CD8-positive, alpha-beta memory T cell (primary cell): ENCODE results near the gene TMEM179. TPM values are rescaled to one million over a fixed set of nuclear protein-coding genes. Genes with fewer than 3 reads are reported as not detected.
"Not testable (repeated sequence)": the region's sequence is repeated elsewhere in the genome, so short reads cannot be mapped to it uniquely, and the experiment has no call there.

Experiments used
- CTCF ChIA-PET: fragments of 350-600 bp; sonication (Branson Sonifier 250); formaldehyde crosslinking; loops from one replicate; lab custom pipeline; 2021; ENCODE audit warnings: antibody characterized with exemption; lab: Charles Lee
- POLR2A ChIA-PET: fragments of 350-600 bp; sonication (Branson Sonifier 250); formaldehyde crosslinking; loops from one replicate; lab custom pipeline; 2021; ENCODE audit warnings: antibody characterized with exemption; lab: Charles Lee
- DNase-seq, 5 donors: peaks; one replicate each; pipeline versions ENCODE4 v3.0.0 to v3.0.0-alpha.2; 2020 to 2022; ENCODE audit warnings: mixed read lengths in 1 of 5
- H3K27ac ChIP-seq: one replicate; pipeline ENCODE4 v1.7.0; 2013; ENCODE audit warnings: low read depth, mild to moderate bottlenecking, low read length, moderate library complexity
- H3K27me3 ChIP-seq: 2 replicates; pipeline ENCODE4 v1.7.0; 2013; ENCODE audit warnings: low read length, mild to moderate bottlenecking; ENCODE audit not compliant: insufficient read depth, poor library complexity, severe bottlenecking
- H3K36me3 ChIP-seq: 2 replicates; pipeline ENCODE4 v1.7.0; 2013; ENCODE audit warnings: mild to moderate bottlenecking, low read length, moderate library complexity; ENCODE audit not compliant: insufficient read depth
- H3K4me1 ChIP-seq: 2 replicates; pipeline ENCODE4 v1.7.0; 2013; ENCODE audit warnings: mild to moderate bottlenecking, low read length, moderate library complexity; ENCODE audit not compliant: insufficient read depth
- H3K4me3 ChIP-seq: 2 replicates; pipeline ENCODE4 v1.7.0; 2013; ENCODE audit warnings: mild to moderate bottlenecking, low read length
- H3K9me3 ChIP-seq: 2 replicates; pipeline ENCODE4 v1.7.0; 2013; ENCODE audit warnings: mild to moderate bottlenecking, low read length
- H3K27ac Mint-ChIP-seq, 8 donors: one replicate each; pipeline ENCODE4 v1.8.0; 2020 to 2021; ENCODE audit warnings: mixed read lengths in 8 of 8, mild to moderate bottlenecking in 6 of 8, inconsistent platforms in 3 of 8, moderate library complexity in 3 of 8
- H3K27me3 Mint-ChIP-seq, 2 donors: one replicate each; pipeline ENCODE4 v1.8.0; 2020 to 2021; ENCODE audit warnings: mixed read lengths in 2 of 2, mild to moderate bottlenecking in 1 of 2, moderate library complexity in 1 of 2
- H3K36me3 Mint-ChIP-seq, 3 donors: one replicate each; pipeline ENCODE4 v1.8.0; 2020 to 2021; ENCODE audit warnings: mixed read lengths in 3 of 3, inconsistent platforms in 1 of 3, mild to moderate bottlenecking in 1 of 3
- H3K4me1 Mint-ChIP-seq, 3 donors: one replicate each; pipeline ENCODE4 v1.8.0; 2020 to 2021; ENCODE audit warnings: mixed read lengths in 3 of 3, inconsistent platforms in 1 of 3, mild to moderate bottlenecking in 1 of 3
- H3K4me3 Mint-ChIP-seq, 7 donors: one replicate each; pipeline ENCODE4 v1.8.0; 2020 to 2021; ENCODE audit warnings: mixed read lengths in 7 of 7, mild to moderate bottlenecking in 6 of 7, moderate library complexity in 4 of 7, inconsistent platforms in 2 of 7
- H3K9me3 Mint-ChIP-seq, 5 donors: one replicate each; pipeline ENCODE4 v1.8.0; 2020 to 2022; ENCODE audit warnings: mixed read lengths in 5 of 5, mild to moderate bottlenecking in 3 of 5, moderate library complexity in 2 of 5, inconsistent platforms in 1 of 5
- polyA plus RNA-seq: library from polyadenylated mRNA; unstranded; fragments of 300-500 nt; fragmentation: Illumina TruSeq; gene quantifications from one replicate; pipeline ENCODE4 v1.2.3, GENCODE V29; 2021
- total RNA-seq, 2 experiments: library from RNA; stranded (reverse); gene quantifications; one replicate each; pipeline ENCODE4 v1.2.3, GENCODE V29; 2021

Gene TMEM179
- total and polyA plus RNA-seq, 3 experiments from 2014 or later = 0.31 TPM; not detected in 2

- Histone ChIP-seq H3K4me1 (no peaks in the 10 kb centered on the region), H3K9me3 (no peaks in the 10 kb centered on the region), H3K36me3 (no peaks in the 10 kb centered on the region), H3K27me3 (peaks cover 8% of the 10 kb centered on the region), H3K27ac (no peak overlapping the region), H3K4me3 (no peak overlapping the region)
- Mint-ChIP-seq H3K27me3 (peaks cover 12 to 36% of the 10 kb centered on the region in 2 donors), H3K9me3 (peaks cover 0 to 6% (median 4%) of the 10 kb centered on the region in 5 donors), H3K27ac (no peak overlapping the region), H3K36me3 (peaks cover 0 to 4% (median 0%) of the 10 kb centered on the region in 3 donors), H3K4me3 (no peak overlapping the region), H3K4me1 (no peaks in the 10 kb centered on the region)
- CTCF ChIA-PET = interaction anchor here (1.5 kb wide), 1 partner anchor 563 kb away, joined by 4 read pairs; no protein-coding TSS in a partner anchor
- POLR2A ChIA-PET = no interaction called here
- no peak for DNase-seq
Observed at GRCh38 chr14:104640681-104641080, 36.1 kb upstream of the TMEM179 start.

GRCh38 chr14:104639885-104640548 lies 35.4 kb upstream of the TMEM179 start:
- H3K9me3 Mint-ChIP-seq = peaks cover 0 to 3% (median under 1%) of the 10 kb centered on the region in 5 donors
- no peak overlapping the region for H3K4me3 Mint-ChIP-seq
- Histone ChIP-seq H3K36me3 (no peaks in the 10 kb centered on the region), H3K27me3 (peaks cover 8% of the 10 kb centered on the region), H3K9me3 (no peaks in the 10 kb centered on the region), H3K4me1 (no peaks in the 10 kb centered on the region), H3K4me3 (no peak overlapping the region), H3K27ac (no peak overlapping the region)
- ChIA-PET CTCF (interaction anchor here (1.5 kb wide), 1 partner anchor 562 kb away, joined by 4 read pairs; no protein-coding TSS in a partner anchor), POLR2A (no interaction called here)
- no peaks in the 10 kb centered on the region for H3K4me1 Mint-ChIP-seq
- DNase-seq = peak in 4 of 5 donors; percentile 7 to 33 (median 17)
- H3K27ac Mint-ChIP-seq = peak overlapping the region in 1 of 8 donors; percentile 85
- H3K27me3 Mint-ChIP-seq = peaks cover 12 to 32% of the 10 kb centered on the region in 2 donors
- peaks cover 0 to 1% (median 0%) of the 10 kb centered on the region in 3 donors for H3K36me3 Mint-ChIP-seq

- DNase-seq = no peak
- Mint-ChIP-seq H3K27me3 (peaks cover 16 to 27% of the 10 kb centered on the region in 2 donors), H3K4me3 (no peak overlapping the region), H3K4me1 (no peaks in the 10 kb centered on the region), H3K36me3 (no peaks in the 10 kb centered on the region), H3K27ac (peak overlapping the region in 1 of 8 donors; percentile 85), H3K9me3 (no peaks in the 10 kb centered on the region)
- ChIA-PET CTCF (interaction anchor here (1.5 kb wide), 1 partner anchor 561 kb away, joined by 4 read pairs; no protein-coding TSS in a partner anchor), POLR2A (no interaction called here)
- Histone ChIP-seq H3K27me3 (peaks cover 8% of the 10 kb centered on the region), H3K4me1 (no peaks in the 10 kb centered on the region), H3K4me3 (no peak overlapping the region), H3K27ac (no peak overlapping the region), H3K36me3 (no peaks in the 10 kb centered on the region), H3K9me3 (no peaks in the 10 kb centered on the region)
Observed at GRCh38 chr14:104639471-104639870, 34.9 kb upstream of the TMEM179 start.

GRCh38 chr14:104638927-104639450 lies 34.4 kb upstream of the TMEM179 start:
- no peak overlapping the region for H3K4me3 Mint-ChIP-seq
- ChIA-PET CTCF (interaction anchor here (1.5 kb wide), 1 partner anchor 561 kb away, joined by 4 read pairs; no protein-coding TSS in a partner anchor), POLR2A (no interaction called here)
- no peaks in the 10 kb centered on the region for H3K36me3 Mint-ChIP-seq
- no peaks in the 10 kb centered on the region for H3K4me1 Mint-ChIP-seq
- H3K27ac Mint-ChIP-seq = no peak overlapping the region
- H3K4me3 ChIP-seq = no peak overlapping the region
- H3K27ac ChIP-seq = no peak overlapping the region
- H3K9me3 ChIP-seq = no peaks in the 10 kb centered on the region
- H3K27me3 ChIP-seq = peaks cover 8% of the 10 kb centered on the region
- no peaks in the 10 kb centered on the region for H3K4me1 ChIP-seq
- DNase-seq = no peak
- H3K36me3 ChIP-seq = no peaks in the 10 kb centered on the region
- no peaks in the 10 kb centered on the region for H3K9me3 Mint-ChIP-seq
- peaks cover 16 to 27% of the 10 kb centered on the region in 2 donors for H3K27me3 Mint-ChIP-seq

GRCh38 chr14:104638190-104638589 lies 33.6 kb upstream of the TMEM179 start:
- no peak for DNase-seq
- H3K27ac ChIP-seq = no peak overlapping the region
- POLR2A ChIA-PET = no interaction called here
- Mint-ChIP-seq H3K9me3 (no peaks in the 10 kb centered on the region), H3K4me3 (no peak overlapping the region), H3K27me3 (peaks cover 16 to 23% of the 10 kb centered on the region in 2 donors), H3K36me3 (no peaks in the 10 kb centered on the region), H3K4me1 (no peaks in the 10 kb centered on the region), H3K27ac (no peak overlapping the region)
- H3K36me3 ChIP-seq = no peaks in the 10 kb centered on the region
- CTCF ChIA-PET = no interaction called here
- no peak overlapping the region for H3K4me3 ChIP-seq
- peaks cover 8% of the 10 kb centered on the region for H3K27me3 ChIP-seq
- H3K9me3 ChIP-seq = no peaks in the 10 kb centered on the region
- H3K4me1 ChIP-seq = no peaks in the 10 kb centered on the region

GRCh38 chr14:104637546-104638003 lies 33.0 kb upstream of the TMEM179 start:
- Histone ChIP-seq H3K27ac (no peak overlapping the region), H3K27me3 (peaks cover 8% of the 10 kb centered on the region), H3K9me3 (no peaks in the 10 kb centered on the region), H3K36me3 (no peaks in the 10 kb centered on the region), H3K4me3 (no peak overlapping the region), H3K4me1 (no peaks in the 10 kb centered on the region)
- no peak overlapping the region for H3K4me3 Mint-ChIP-seq
- H3K27ac Mint-ChIP-seq = no peak overlapping the region
- no peaks in the 10 kb centered on the region for H3K36me3 Mint-ChIP-seq
- ChIA-PET POLR2A (no interaction called here), CTCF (no interaction called here)
- peaks cover 16 to 23% of the 10 kb centered on the region in 2 donors for H3K27me3 Mint-ChIP-seq
- no peaks in the 10 kb centered on the region for H3K9me3 Mint-ChIP-seq
- H3K4me1 Mint-ChIP-seq = no peaks in the 10 kb centered on the region
- no peak for DNase-seq

GRCh38 chr14:104636846-104637545 lies 32.4 kb upstream of the TMEM179 start:
- H3K36me3 ChIP-seq, H3K27ac Mint-ChIP-seq, DNase-seq, POLR2A ChIA-PET, H3K4me1 ChIP-seq, H3K4me1 Mint-ChIP-seq, H3K9me3 Mint-ChIP-seq, H3K27me3 ChIP-seq, H3K9me3 ChIP-seq, H3K4me3 ChIP-seq, H3K36me3 Mint-ChIP-seq, H3K4me3 Mint-ChIP-seq, H3K27ac ChIP-seq, CTCF ChIA-PET: not testable (repeated sequence)
- peaks cover 16 to 23% of the 10 kb centered on the region in 2 donors for H3K27me3 Mint-ChIP-seq

GRCh38 chr14:104636131-104636530 lies 31.6 kb upstream of the TMEM179 start:
- DNase-seq = no peak
- Histone ChIP-seq H3K9me3 (no peaks in the 10 kb centered on the region), H3K4me1 (no peaks in the 10 kb centered on the region), H3K36me3 (no peaks in the 10 kb centered on the region), H3K4me3 (no peak overlapping the region), H3K27ac (no peak overlapping the region), H3K27me3 (peaks cover 8% of the 10 kb centered on the region)
- ChIA-PET POLR2A (no interaction called here), CTCF (no interaction called here)
- no peaks in the 10 kb centered on the region for H3K4me1 Mint-ChIP-seq
- H3K4me3 Mint-ChIP-seq = no peak overlapping the region
- H3K27ac Mint-ChIP-seq = no peak overlapping the region
- H3K27me3 Mint-ChIP-seq = peaks cover 16 to 20% of the 10 kb centered on the region in 2 donors
- no peaks in the 10 kb centered on the region for H3K36me3 Mint-ChIP-seq
- no peaks in the 10 kb centered on the region for H3K9me3 Mint-ChIP-seq
